K562 (cell line): Measurements from ENCODE around the gene CCDC85B. TPM values are rescaled to one million over a fixed set of nuclear protein-coding genes. Genes with fewer than 3 reads are reported as not detected.

Experiments
- C11orf30 ChIP-seq: fragments of 450-650 bp; IDR thresholded peaks from 2 replicates; pipeline ENCODE4 v1.6.1; 2016; ENCODE audit warnings: low read depth, mild to moderate bottlenecking
- DACH1 ChIP-seq: fragments of 450-650 bp; IDR thresholded peaks from 2 replicates; pipeline ENCODE4 v1.6.1; 2018; ENCODE audit not compliant: partially characterized antibody
- ETV5 ChIP-seq: sonication (generic); formaldehyde crosslinking; IDR thresholded peaks from 2 replicates; pipeline ENCODE4 v1.4.0; 2020; ENCODE audit warnings: low read depth, mild to moderate bottlenecking, missing genetic modification reagents
- KLF10 ChIP-seq: fragments of 250-450 bp; sonication (Bioruptor Pico); IDR thresholded peaks from 2 replicates; pipeline ENCODE4 v1.6.1; 2021; ENCODE audit warnings: matching md5 sums
- MEF2A ChIP-seq: IDR thresholded peaks from 2 replicates; pipeline ENCODE4 v1.6.1; 2011; ENCODE audit warnings: low read depth, mild to moderate bottlenecking, low read length, moderate library complexity; ENCODE audit not compliant: control insufficient read depth
- MTA3 ChIP-seq: fragments of 450-650 bp; formaldehyde crosslinking; IDR thresholded peaks from 2 replicates; pipeline ENCODE4 v1.6.1; 2017; ENCODE audit warnings: mild to moderate bottlenecking, borderline replicate concordance
- NR1H2 ChIP-seq: sonication (generic); formaldehyde crosslinking; IDR thresholded peaks from 2 replicates; pipeline ENCODE4 v1.4.0; 2020; ENCODE audit warnings: mild to moderate bottlenecking, missing genetic modification reagents
- OTX1 ChIP-seq: fragments of 450-650 bp; formaldehyde crosslinking; IDR thresholded peaks from 2 replicates; pipeline ENCODE4 v1.4.0; 2022; ENCODE audit warnings: mild to moderate bottlenecking
- SRF ChIP-seq, 2 experiments: fragments of 250-450, 450-650 bp in 1 of 2; sonication (Bioruptor Pico) in 1 of 2; sonication (generic) in 1 of 2; formaldehyde crosslinking; IDR thresholded peaks; 2 replicates each; pipeline versions ENCODE4 v1.5.0 to v1.5.1; 2020 to 2022; ENCODE audit warnings: mild to moderate bottlenecking in 1 of 2, missing genetic modification reagents in 1 of 2
- STAT5B ChIP-seq: fragments of 250-450 bp; sonication (Bioruptor Pico); IDR thresholded peaks from 2 replicates; pipeline ENCODE4 v1.8.0; 2021; ENCODE audit warnings: mild to moderate bottlenecking, inconsistent platforms
- TRIM24 ChIP-seq, 2 experiments: fragments of 450-650 bp; IDR thresholded peaks; 2 replicates each; pipeline ENCODE4 v1.6.1; 2016
- ZC3H11A ChIP-seq: IDR thresholded peaks from 2 replicates; pipeline ENCODE4 v1.6.1; 2012; ENCODE audit warnings: low read depth, low read length, improper control_type of control experiment
- ZNF143 ChIP-seq: sonication (generic); formaldehyde crosslinking; IDR thresholded peaks from 2 replicates; pipeline ENCODE4 v1.9.0; 2022; ENCODE audit warnings: mild to moderate bottlenecking, missing genetic modification reagents
- ZNF146 ChIP-seq: IDR thresholded peaks from one replicate; pipeline ENCODE4 v1.6.1; 2018; ENCODE audit warnings: missing compliant biosample characterization; ENCODE audit not compliant: unreplicated experiment
- ZNF436 ChIP-seq: fragments of 250-450, 450-650 bp; sonication (Bioruptor Pico); formaldehyde crosslinking; IDR thresholded peaks from 2 replicates; pipeline ENCODE4 v1.7.0; 2020; ENCODE audit warnings: mild to moderate bottlenecking
- ZNF507 ChIP-seq: conservative IDR thresholded peaks from 2 replicates; pipeline ENCODE4 v1.6.1; 2017; ENCODE audit warnings: missing genetic modification characterization, missing compliant biosample characterization
- polyA plus RNA-seq, 8 experiments: library from polyadenylated mRNA; depleted of rRNA in 4 of 8; stranded (reverse) in 5 of 8; unstranded in 3 of 8; fragments of >200 nt; fragmentation: Nextera tagmentation in 2 of 8; fragmentation: Illumina TruSeq in 1 of 8; extraction: Ambion mirVana in 2 of 8; extraction: Trizol in 1 of 8; gene quantifications; 2 replicates each; pipeline versions ENCODE4 v1.2.1 to v1.2.3, GENCODE V29; 2011 to 2014; ENCODE audit warnings: inconsistent platforms in 1 of 8, missing spikeins in 1 of 8
- total RNA-seq, 7 experiments: library from RNA; depleted of rRNA in 6 of 7; stranded (reverse); fragments of >200 nt in 6 of 7; fragmentation: Illumina TruSeq in 2 of 7; extraction: Trizol in 2 of 7; gene quantifications; 2 replicates each; pipeline versions ENCODE4 v1.2.1 to v1.2.3, GENCODE V29; 2011 to 2021; ENCODE audit warnings: low replicate concordance in 1 of 7
- TF ChIP-seq, protein P1 (sequence below): IDR thresholded peaks from 3 replicates; pipeline ENCODE4 v1.6.1; 2011; ENCODE audit warnings: borderline replicate concordance, mild to moderate bottlenecking; ENCODE audit not compliant: insufficient read length, insufficient read depth
- TF ChIP-seq, protein P2 (sequence below): fragments of 450-650 bp; formaldehyde crosslinking; IDR thresholded peaks from 2 replicates; pipeline ENCODE4 v1.4.0; 2020; ENCODE audit warnings: mild to moderate bottlenecking, mixed read lengths
- TF ChIP-seq, protein P3 (sequence below): sonication (generic); formaldehyde crosslinking; IDR thresholded peaks from 2 replicates; pipeline ENCODE4 v1.8.1; 2022; ENCODE audit warnings: missing genetic modification reagents
- TF ChIP-seq, protein P4 (sequence below): IDR thresholded peaks from 3 replicates; pipeline ENCODE4 v1.6.1; 2011; ENCODE audit warnings: borderline replicate concordance, mild to moderate bottlenecking, moderate library complexity; ENCODE audit not compliant: insufficient read length; ENCODE audit errors: extremely low read depth

Gene CCDC85B
- total and polyA plus RNA-seq, 9 of the 15 experiments (the other 6 are each of a cell fraction or from before 2014, with no cell fraction given): 0.14 to 138 (median 6.2) TPM

- TF ChIP-seq ETV5 (CRISPR knock-in tag) (peak; percentile 70), ZNF436 (CRISPR knock-in tag) (no peak), NR1H2 (CRISPR knock-in tag) (0 out of 2 replicates have a peak, but pooled peaks have one; percentile 72), ZC3H11A (no peak), SRF (CRISPR knock-in tag; IDR thresholded peaks at IDR 0.05) (peak in 1 of 2 experiments; percentile 77; a peak in 2 of 4 replicates), KLF10 (CRISPR knock-in tag) (no peak), ZNF143 (CRISPR knock-in tag) (no peak), DACH1 (no peak), MTA3 (peak; percentile 87; the same call in 1 of the 2 replicates), OTX1 (CRISPR knock-in tag) (no peak), TRIM24 (IDR thresholded peaks at IDR 0.05) (no peak), MEF2A (no peak), C11orf30 (peak; percentile 96), ZNF507 (tag) (no peak), ZNF146 (no peak), STAT5B (no peak)
- TF ChIP-seq, protein P1, sequence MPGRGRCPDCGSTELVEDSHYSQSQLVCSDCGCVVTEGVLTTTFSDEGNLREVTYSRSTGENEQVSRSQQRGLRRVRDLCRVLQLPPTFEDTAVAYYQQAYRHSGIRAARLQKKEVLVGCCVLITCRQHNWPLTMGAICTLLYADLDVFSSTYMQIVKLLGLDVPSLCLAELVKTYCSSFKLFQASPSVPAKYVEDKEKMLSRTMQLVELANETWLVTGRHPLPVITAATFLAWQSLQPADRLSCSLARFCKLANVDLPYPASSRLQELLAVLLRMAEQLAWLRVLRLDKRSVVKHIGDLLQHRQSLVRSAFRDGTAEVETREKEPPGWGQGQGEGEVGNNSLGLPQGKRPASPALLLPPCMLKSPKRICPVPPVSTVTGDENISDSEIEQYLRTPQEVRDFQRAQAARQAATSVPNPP: no peak
- TF ChIP-seq, protein P2, sequence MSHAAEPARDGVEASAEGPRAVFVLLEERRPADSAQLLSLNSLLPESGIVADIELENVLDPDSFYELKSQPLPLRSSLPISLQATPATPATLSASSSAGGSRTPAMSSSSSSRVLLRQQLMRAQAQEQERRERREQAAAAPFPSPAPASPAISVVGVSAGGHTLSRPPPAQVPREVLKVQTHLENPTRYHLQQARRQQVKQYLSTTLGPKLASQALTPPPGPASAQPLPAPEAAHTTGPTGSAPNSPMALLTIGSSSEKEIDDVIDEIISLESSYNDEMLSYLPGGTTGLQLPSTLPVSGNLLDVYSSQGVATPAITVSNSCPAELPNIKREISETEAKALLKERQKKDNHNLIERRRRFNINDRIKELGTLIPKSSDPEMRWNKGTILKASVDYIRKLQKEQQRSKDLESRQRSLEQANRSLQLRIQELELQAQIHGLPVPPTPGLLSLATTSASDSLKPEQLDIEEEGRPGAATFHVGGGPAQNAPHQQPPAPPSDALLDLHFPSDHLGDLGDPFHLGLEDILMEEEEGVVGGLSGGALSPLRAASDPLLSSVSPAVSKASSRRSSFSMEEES (CRISPR knock-in tag): no peak; the same call in 1 of the 2 replicates
- TF ChIP-seq, protein P3, sequence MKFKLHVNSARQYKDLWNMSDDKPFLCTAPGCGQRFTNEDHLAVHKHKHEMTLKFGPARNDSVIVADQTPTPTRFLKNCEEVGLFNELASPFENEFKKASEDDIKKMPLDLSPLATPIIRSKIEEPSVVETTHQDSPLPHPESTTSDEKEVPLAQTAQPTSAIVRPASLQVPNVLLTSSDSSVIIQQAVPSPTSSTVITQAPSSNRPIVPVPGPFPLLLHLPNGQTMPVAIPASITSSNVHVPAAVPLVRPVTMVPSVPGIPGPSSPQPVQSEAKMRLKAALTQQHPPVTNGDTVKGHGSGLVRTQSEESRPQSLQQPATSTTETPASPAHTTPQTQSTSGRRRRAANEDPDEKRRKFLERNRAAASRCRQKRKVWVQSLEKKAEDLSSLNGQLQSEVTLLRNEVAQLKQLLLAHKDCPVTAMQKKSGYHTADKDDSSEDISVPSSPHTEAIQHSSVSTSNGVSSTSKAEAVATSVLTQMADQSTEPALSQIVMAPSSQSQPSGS (CRISPR knock-in tag): no peak; the same call in 1 of the 2 replicates
- TF ChIP-seq, protein P4, sequence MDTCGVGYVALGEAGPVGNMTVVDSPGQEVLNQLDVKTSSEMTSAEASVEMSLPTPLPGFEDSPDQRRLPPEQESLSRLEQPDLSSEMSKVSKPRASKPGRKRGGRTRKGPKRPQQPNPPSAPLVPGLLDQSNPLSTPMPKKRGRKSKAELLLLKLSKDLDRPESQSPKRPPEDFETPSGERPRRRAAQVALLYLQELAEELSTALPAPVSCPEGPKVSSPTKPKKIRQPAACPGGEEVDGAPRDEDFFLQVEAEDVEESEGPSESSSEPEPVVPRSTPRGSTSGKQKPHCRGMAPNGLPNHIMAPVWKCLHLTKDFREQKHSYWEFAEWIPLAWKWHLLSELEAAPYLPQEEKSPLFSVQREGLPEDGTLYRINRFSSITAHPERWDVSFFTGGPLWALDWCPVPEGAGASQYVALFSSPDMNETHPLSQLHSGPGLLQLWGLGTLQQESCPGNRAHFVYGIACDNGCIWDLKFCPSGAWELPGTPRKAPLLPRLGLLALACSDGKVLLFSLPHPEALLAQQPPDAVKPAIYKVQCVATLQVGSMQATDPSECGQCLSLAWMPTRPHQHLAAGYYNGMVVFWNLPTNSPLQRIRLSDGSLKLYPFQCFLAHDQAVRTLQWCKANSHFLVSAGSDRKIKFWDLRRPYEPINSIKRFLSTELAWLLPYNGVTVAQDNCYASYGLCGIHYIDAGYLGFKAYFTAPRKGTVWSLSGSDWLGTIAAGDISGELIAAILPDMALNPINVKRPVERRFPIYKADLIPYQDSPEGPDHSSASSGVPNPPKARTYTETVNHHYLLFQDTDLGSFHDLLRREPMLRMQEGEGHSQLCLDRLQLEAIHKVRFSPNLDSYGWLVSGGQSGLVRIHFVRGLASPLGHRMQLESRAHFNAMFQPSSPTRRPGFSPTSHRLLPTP: no peak
Observed at GRCh38 chr11:65899356-65900124, 9.1 kb downstream of the CCDC85B start (continued).
